AG09319 (cell line): Measurements from ENCODE around the gene CLMN.
"Not testable (repeated sequence)": the region's sequence is repeated elsewhere in the genome, so short reads cannot be mapped to it uniquely, and the experiment has no call there.

Experiments
- DNase-seq: peaks from one replicate; pipeline ENCODE4 v3.0.0-alpha.2; 2010; ENCODE audit warnings: low read depth; ENCODE audit errors: extremely low read depth
- TF ChIP-seq, protein P1 (sequence below): IDR thresholded peaks from 2 replicates; pipeline ENCODE4 v1.5.1; 2011; ENCODE audit warnings: low read depth, mild to moderate bottlenecking, inconsistent platforms, low read length, moderate library complexity

CLMN gene

DNA sequence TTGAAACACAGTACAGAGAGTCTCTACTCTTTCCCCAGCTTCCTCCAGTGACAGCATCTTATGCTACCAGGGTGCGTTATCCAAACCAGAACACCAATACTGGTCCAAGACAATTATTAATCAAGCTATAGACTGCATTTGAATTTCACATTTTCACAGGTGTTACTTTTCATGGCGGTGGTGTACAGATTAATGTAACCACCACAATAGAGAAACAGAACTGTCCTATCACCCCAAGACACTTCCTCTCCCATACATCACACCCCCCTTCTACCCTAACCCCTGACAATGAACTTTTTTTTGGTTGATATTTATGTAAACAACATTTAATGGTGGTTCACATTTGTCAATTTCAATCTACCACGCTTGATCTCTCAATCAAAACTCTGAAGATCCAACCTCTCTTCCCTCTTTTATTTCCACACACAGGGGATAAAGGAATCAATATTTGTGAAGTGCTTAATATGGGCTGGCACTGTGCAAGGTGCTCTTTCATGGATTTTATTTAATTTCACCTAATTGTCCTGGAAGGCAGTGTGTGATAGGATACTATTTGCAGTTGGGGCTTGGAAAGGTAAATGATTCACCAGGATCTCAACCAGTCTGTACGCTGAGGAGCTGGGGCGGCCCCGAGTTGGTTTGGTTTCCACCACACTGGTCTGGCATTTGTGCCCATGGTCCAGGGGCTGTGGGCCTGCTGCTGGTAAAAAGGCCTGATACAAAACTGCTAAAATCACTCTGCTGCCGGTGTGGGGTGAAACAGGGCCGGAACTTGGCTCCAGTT lies 107.8 kb downstream of the CLMN start:
- TF ChIP-seq, protein P1, sequence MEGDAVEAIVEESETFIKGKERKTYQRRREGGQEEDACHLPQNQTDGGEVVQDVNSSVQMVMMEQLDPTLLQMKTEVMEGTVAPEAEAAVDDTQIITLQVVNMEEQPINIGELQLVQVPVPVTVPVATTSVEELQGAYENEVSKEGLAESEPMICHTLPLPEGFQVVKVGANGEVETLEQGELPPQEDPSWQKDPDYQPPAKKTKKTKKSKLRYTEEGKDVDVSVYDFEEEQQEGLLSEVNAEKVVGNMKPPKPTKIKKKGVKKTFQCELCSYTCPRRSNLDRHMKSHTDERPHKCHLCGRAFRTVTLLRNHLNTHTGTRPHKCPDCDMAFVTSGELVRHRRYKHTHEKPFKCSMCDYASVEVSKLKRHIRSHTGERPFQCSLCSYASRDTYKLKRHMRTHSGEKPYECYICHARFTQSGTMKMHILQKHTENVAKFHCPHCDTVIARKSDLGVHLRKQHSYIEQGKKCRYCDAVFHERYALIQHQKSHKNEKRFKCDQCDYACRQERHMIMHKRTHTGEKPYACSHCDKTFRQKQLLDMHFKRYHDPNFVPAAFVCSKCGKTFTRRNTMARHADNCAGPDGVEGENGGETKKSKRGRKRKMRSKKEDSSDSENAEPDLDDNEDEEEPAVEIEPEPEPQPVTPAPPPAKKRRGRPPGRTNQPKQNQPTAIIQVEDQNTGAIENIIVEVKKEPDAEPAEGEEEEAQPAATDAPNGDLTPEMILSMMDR, result no peak
- DNase-seq, result no peak

DNA sequence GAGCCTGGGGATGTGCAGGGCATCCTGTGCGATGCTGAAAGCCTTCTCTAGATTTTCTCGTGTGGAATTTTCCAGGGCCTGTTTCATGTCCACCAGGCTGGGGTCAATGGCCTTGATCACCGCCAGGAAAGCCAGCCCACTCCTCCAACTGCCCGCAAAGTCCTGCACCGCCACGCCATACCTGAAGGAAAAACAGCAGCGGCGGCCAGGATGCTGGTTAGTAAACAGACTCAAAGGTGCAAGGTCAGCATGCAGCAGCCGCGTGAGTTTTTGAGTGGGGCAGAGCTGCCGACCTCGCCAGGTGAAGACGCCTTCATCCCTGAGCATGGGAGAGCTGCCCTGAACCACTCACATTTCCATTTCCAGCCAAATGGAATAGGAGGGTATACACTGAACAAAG lies 109.0 kb downstream of the CLMN start:
- TF ChIP-seq, protein P1, result no peak
- no peak for DNase-seq

DNA sequence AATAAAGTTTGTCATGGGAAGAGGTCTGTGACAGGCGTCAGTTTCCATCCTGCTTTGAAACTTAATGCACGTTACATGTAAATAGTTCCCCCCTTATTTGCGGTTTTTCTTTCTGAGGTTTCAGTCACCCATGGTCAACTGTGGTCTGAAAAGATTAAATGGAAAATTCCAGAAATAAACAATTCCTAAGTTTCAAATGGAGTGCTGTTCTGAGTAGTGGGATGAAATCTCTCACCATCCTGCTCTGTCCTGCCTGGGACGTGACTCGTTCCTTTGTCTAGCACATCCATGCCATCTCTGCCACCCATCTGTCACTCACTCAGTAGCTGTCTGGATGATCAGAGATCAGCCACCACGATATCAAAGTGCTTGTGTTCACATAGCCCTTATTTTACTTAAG lies 111.1 kb downstream of the CLMN start:
- no peak for DNase-seq
- TF ChIP-seq, protein P1, result no peak

GRCh38 chr14:95207475-95208233 lies 112.1 kb downstream of the CLMN start:
- no peak for DNase-seq
- TF ChIP-seq, protein P1, result no peak

DNA sequence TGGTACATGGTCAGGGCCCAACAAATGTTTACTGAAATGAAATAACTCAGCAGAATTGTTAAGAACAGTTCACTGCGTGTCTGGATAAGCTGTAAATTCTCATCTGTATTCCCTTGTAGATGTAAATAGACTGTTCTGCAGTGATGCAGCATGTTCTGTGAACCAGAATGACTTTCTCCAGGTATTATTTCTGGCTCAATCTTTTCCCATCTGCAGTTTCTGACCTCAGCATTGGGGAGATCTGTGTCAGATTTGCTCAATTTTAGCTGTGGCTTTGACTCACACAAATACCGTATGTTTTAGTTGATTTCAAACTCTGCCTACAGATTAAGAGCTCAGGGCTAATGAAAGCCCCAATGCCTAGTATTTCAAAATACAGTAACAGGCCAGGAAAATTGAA lies 113.2 kb downstream of the CLMN start:
- no peak for DNase-seq

GRCh38 chr14:95204705-95205104 lies 115.0 kb downstream of the CLMN start:
- DNase-seq, result no peak
- TF ChIP-seq, protein P1, result no peak

More for the DNA sequence above, 113.2 kb downstream of the CLMN start:
- TF ChIP-seq, protein P1, result no peak

DNA sequence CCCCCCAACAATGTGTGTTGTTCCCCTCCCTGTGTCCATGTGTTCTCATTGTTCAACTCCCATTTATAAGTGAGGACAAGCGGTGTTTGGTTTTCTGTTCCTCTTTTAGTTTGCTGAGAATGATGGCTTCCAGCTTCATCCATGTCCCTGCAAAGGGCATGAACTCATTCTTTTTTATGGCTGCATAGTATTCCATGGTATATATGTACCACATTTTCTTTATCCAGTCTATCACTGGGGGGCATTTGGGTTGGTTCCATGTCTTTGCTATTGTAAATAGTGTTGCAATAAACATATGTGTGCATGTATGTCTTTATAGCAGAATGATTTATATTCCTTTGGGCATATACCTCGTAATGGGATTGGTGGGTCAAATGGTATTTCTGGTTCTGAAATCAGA lies 118.0 kb downstream of the CLMN start:
- not testable (repeated sequence) for DNase-seq
